BE2C (cell line): Measurements from ENCODE around the gene HS2ST1.
"Not testable (repeated sequence)": the region's sequence is repeated elsewhere in the genome, so short reads cannot be mapped to it uniquely, and the experiment has no call there.

Source experiments
- DNase-seq: peaks from one replicate; pipeline ENCODE4 v3.0.0-alpha.2; 2020
- H3K27me3 ChIP-seq: fragments of 250-450 bp; sonication (Bioruptor Pico); 2 replicates; pipeline ENCODE4 v1.5.1; 2020; ENCODE audit warnings: mild to moderate bottlenecking
- H3K36me3 ChIP-seq: fragments of 250-450 bp; sonication (Bioruptor Pico); 2 replicates; pipeline ENCODE4 v1.5.1; 2020; ENCODE audit warnings: mild to moderate bottlenecking
- H3K4me1 ChIP-seq: fragments of 250-450 bp; sonication (Bioruptor Pico); 2 replicates; pipeline ENCODE4 v1.5.1; 2020
- H3K4me3 ChIP-seq: 2 replicates; pipeline ENCODE4 v1.5.1; 2011; ENCODE audit warnings: low read depth, low read length
- H3K9me3 ChIP-seq: fragments of 250-450 bp; sonication (Bioruptor Pico); 2 replicates; pipeline ENCODE4 v1.5.1; 2020
- TF ChIP-seq, protein P1 (sequence below): IDR thresholded peaks from 2 replicates; pipeline ENCODE4 v1.5.1; 2012; ENCODE audit warnings: mild to moderate bottlenecking, low read depth, low read length

The HS2ST1 gene

DNA sequence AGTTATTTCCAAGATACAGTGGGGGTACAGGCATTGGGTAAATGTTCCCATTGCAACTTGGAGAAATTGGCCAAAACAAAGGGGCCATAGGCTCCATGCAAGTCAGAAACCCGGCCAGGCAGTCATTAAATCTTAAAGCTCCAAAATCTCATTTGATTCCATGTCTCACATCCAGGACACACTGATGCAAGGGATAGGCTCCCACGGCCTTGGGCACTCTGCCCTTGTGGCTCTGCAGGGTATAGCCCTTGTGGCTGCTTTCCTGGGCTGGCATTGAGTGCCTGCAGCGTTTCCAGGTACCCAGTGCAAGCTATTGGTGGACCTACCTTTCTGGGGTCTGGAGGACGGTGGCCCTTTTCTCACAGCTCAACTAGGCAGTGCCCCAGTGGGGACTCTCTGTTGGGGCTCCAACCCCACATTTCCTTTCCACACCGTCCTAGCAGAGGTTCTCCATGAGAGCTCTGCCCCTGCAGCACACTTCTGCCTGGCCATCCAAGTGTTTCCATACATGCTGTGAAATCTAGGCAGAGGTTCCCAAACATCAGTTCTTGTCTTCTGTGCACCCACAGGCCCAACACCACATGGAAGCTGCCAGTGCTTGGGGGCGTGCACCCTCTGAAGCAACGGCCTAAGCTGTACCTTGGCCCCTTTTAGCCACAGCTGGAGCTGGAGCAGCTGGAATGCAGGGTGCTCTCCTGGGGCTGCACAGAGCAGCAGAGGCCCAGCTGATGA is 67.2 kb downstream of the HS2ST1 start:
- TF ChIP-seq, protein P1, sequence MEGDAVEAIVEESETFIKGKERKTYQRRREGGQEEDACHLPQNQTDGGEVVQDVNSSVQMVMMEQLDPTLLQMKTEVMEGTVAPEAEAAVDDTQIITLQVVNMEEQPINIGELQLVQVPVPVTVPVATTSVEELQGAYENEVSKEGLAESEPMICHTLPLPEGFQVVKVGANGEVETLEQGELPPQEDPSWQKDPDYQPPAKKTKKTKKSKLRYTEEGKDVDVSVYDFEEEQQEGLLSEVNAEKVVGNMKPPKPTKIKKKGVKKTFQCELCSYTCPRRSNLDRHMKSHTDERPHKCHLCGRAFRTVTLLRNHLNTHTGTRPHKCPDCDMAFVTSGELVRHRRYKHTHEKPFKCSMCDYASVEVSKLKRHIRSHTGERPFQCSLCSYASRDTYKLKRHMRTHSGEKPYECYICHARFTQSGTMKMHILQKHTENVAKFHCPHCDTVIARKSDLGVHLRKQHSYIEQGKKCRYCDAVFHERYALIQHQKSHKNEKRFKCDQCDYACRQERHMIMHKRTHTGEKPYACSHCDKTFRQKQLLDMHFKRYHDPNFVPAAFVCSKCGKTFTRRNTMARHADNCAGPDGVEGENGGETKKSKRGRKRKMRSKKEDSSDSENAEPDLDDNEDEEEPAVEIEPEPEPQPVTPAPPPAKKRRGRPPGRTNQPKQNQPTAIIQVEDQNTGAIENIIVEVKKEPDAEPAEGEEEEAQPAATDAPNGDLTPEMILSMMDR = no peak
- Histone ChIP-seq H3K9me3 (no peaks in the 10 kb centered on the region), H3K36me3 (no peaks in the 10 kb centered on the region), H3K4me3 (no peak overlapping the region), H3K4me1 (no peaks in the 10 kb centered on the region), H3K27me3 (no peaks in the 10 kb centered on the region)
- no peak for DNase-seq

DNA sequence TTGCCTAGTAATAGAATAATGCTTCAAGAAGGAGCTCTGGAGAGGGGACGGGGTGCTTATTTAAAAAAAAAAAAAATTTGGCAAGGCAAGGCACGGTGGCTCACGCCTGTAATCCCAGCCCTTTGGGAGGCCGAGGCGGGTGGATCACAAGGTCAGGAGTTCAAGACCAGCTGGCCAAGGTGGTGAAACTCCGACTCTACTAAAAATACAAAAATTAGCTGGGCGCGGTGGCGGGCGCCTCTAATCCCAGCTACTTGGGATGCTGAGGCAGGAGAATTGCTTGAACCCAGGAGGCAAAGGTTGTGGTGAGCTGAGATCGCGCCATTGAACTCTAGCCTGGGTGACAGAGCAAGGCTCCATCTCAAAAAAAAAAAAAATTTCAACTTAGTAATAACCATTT is 69.2 kb downstream of the HS2ST1 start:
- not testable (repeated sequence) for DNase-seq, H3K36me3 ChIP-seq, H3K9me3 ChIP-seq, H3K4me1 ChIP-seq, H3K27me3 ChIP-seq, H3K4me3 ChIP-seq

DNA sequence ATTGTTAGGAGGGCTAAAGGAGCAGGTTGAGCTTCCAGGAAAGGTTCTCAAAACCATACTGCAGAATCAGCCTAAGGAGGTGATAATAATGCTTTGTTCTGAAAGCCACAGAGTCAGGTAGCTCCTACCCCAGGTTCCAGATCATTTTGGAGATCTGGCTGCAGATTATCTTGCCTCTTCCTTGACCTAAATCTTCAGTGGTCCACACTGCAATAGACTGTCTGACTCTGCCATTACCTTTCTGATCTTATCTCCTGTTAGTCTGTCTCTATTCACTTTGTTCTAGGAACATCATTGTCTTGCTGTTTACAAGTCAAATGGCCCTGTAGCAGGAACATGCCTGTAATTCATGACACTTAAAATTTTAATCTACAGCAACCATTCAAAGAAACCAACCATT is 73.0 kb downstream of the HS2ST1 start:
- TF ChIP-seq, protein P1 = no peak
- no peak for DNase-seq
- H3K36me3 ChIP-seq = no peaks in the 10 kb centered on the region
- H3K4me1 ChIP-seq = no peaks in the 10 kb centered on the region
- H3K27me3 ChIP-seq = no peaks in the 10 kb centered on the region
- H3K4me3 ChIP-seq = no peak overlapping the region
- no peaks in the 10 kb centered on the region for H3K9me3 ChIP-seq

DNA sequence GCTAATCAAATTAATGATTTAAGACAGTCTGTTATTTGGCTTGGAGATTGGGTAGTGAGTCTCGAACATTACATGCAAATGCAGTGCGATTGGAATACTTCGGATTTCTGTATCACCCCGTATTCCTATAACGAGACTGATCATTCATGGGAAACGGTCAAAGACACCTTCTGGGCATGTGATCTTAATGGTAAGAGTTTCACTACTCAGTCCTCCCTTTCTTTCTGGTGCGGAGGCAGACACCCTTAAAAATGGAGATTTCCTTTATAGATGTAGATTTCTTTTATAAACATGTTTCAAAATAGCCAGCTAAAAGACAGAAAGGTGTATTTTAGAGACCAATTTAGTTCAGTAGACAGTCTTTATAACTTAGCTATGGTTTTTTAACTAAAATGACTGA is 74.4 kb downstream of the HS2ST1 start:
- H3K9me3 ChIP-seq = no peaks in the 10 kb centered on the region
- DNase-seq = no peak
- no peak overlapping the region for H3K4me3 ChIP-seq
- H3K4me1 ChIP-seq = no peaks in the 10 kb centered on the region
- no peaks in the 10 kb centered on the region for H3K27me3 ChIP-seq
- TF ChIP-seq, protein P1 = no peak
- no peaks in the 10 kb centered on the region for H3K36me3 ChIP-seq

DNA sequence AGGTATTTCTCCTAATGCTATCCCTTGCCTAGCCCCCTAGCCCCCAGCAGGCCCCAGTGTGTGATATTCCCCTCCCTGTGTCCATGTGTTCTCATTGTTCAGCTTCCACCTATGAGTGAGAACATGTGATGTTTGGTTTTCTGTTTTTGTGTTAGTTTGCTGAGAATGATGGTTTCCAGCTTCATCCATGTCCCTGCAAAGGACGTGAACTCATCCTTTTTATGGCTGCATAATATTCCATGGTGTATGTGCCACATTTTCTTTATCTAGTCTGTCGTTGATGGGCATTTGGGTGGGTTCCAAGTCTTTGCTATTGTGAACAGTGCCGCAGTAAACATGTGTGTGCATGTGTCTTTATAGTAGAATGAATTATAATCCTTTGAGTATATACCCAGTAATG is 75.3 kb downstream of the HS2ST1 start:
- DNase-seq, H3K36me3 ChIP-seq, H3K4me3 ChIP-seq, H3K27me3 ChIP-seq, H3K9me3 ChIP-seq, H3K4me1 ChIP-seq: not testable (repeated sequence)

DNA sequence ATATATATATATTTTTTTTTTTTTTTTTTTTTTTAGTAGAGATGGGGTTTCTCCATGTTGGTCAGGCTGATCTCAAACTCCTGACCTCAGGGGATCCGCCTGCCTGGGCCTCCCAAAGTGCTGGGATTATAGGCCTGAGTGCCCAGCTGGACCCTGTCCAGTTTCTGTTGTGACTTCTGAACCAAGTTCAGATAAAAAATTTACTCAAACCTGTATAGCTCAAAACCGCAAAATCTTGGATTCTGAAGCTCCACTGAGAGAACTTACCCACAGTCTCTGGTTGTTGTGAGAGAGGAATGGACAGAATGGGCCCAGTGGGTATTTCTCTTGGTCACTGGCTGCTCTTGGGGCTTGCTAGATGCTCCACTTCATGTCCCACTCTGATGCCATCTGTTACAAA is 76.4 kb downstream of the HS2ST1 start:
- Histone ChIP-seq H3K4me3 (no peak overlapping the region), H3K4me1 (no peaks in the 10 kb centered on the region), H3K27me3 (no peaks in the 10 kb centered on the region), H3K36me3 (no peaks in the 10 kb centered on the region), H3K9me3 (no peaks in the 10 kb centered on the region)
- TF ChIP-seq, protein P1 = no peak
- no peak for DNase-seq

DNA sequence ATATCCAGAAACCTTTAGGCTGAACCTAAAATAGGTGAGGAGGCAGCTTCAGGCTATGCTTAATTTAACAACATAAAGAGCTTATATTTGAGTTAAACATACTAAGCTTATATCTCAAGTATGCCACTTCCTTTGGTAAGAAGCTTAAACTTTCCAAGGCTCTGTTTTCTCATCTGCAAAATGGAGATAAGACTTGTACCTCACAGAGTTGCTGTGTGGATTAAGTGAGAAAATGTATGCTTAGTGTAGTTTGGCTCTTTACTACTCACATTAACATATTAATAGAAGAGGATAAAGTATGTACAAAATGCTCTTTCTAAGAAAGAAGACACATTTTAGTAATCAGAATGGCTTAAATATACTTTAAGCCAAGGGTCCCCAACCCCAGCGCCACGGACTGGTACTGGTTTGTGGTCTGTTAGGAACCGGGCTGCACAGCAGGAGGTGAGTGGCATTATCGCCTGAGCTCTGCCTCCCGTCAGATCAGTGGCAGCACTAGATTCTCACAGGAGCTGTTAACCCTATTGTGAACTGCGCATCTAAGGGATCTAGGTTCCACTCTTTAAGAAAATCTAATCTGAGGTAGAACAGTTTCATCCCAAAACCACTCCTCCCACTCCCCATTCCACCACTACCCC is 77.2 kb downstream of the HS2ST1 start:
- Histone ChIP-seq H3K36me3 (no peaks in the 10 kb centered on the region), H3K4me3 (no peak overlapping the region), H3K9me3 (no peaks in the 10 kb centered on the region), H3K4me1 (no peaks in the 10 kb centered on the region), H3K27me3 (no peaks in the 10 kb centered on the region)
- TF ChIP-seq, protein P1 = no peak
- DNase-seq = no peak
